ENCODE measurements around the gene ADAMTS18. TPM values are rescaled to one million over a fixed set of nuclear protein-coding genes. Genes with fewer than 3 reads are reported as not detected.

Gene ADAMTS18
- total RNA-seq, 4 donors from 2014 or later = 0.15 to 5.6 (median 0.19) TPM; not detected in 1

GRCh38 chr16:77396461-77396860 is 38.4 kb downstream of the ADAMTS18 start:
- no peak for TF ChIP-seq POLR2AphosphoS5 (IDR thresholded peaks at IDR 0.05)
- no peak for TF ChIP-seq EP300 (IDR thresholded peaks at IDR 0.05)
- TF ChIP-seq POLR2A (IDR thresholded peaks at IDR 0.05) = no peak
- TF ChIP-seq, protein P1, sequence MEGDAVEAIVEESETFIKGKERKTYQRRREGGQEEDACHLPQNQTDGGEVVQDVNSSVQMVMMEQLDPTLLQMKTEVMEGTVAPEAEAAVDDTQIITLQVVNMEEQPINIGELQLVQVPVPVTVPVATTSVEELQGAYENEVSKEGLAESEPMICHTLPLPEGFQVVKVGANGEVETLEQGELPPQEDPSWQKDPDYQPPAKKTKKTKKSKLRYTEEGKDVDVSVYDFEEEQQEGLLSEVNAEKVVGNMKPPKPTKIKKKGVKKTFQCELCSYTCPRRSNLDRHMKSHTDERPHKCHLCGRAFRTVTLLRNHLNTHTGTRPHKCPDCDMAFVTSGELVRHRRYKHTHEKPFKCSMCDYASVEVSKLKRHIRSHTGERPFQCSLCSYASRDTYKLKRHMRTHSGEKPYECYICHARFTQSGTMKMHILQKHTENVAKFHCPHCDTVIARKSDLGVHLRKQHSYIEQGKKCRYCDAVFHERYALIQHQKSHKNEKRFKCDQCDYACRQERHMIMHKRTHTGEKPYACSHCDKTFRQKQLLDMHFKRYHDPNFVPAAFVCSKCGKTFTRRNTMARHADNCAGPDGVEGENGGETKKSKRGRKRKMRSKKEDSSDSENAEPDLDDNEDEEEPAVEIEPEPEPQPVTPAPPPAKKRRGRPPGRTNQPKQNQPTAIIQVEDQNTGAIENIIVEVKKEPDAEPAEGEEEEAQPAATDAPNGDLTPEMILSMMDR (IDR thresholded peaks at IDR 0.05) = no peak
- H3K9me3 ChIP-seq = no peaks in the 10 kb centered on the region
- H3K4me1 ChIP-seq = no peaks in the 10 kb centered on the region
- H3K4me3 ChIP-seq = no peak overlapping the region
- ATAC-seq = no peak
- WGBS, 2 donors (ENCODE audit: low coverage in 1 of 2) = 66 to 71% methylated on average over 3 of the region's 3 CpGs
- no peak overlapping the region for H3K27ac ChIP-seq
- no peaks in the 10 kb centered on the region for H3K36me3 ChIP-seq
- H3K27me3 ChIP-seq = peaks cover 5% of the 10 kb centered on the region

- no peak for TF ChIP-seq POLR2A (IDR thresholded peaks at IDR 0.05)
- no peak for TF ChIP-seq EP300 (IDR thresholded peaks at IDR 0.05)
- TF ChIP-seq POLR2AphosphoS5 (IDR thresholded peaks at IDR 0.05) = no peak
- TF ChIP-seq, protein P1 (IDR thresholded peaks at IDR 0.05) = no peak
- H3K4me3 ChIP-seq = no peak overlapping the region
- no peaks in the 10 kb centered on the region for H3K9me3 ChIP-seq
- ATAC-seq = no peak
- 93 to 94% methylated on average over 2 of the region's 2 CpGs for WGBS, 2 donors (ENCODE audit: low coverage in 1 of 2)
- H3K4me1 ChIP-seq = no peaks in the 10 kb centered on the region
- no peak overlapping the region for H3K27ac ChIP-seq
- no peaks in the 10 kb centered on the region for H3K27me3 ChIP-seq
- no peaks in the 10 kb centered on the region for H3K36me3 ChIP-seq
Measured at GRCh38 chr16:77394699-77395098, 40.1 kb downstream of the ADAMTS18 start.

- no peak for ATAC-seq
- no peaks in the 10 kb centered on the region for H3K36me3 ChIP-seq
- H3K4me1 ChIP-seq = no peaks in the 10 kb centered on the region
- no peaks in the 10 kb centered on the region for H3K27me3 ChIP-seq
- no peak overlapping the region for H3K4me3 ChIP-seq
- no peak overlapping the region for H3K27ac ChIP-seq
- no peak for TF ChIP-seq EP300 (IDR thresholded peaks at IDR 0.05)
- TF ChIP-seq, protein P1 (IDR thresholded peaks at IDR 0.05) = no peak
- no peak for TF ChIP-seq POLR2AphosphoS5 (IDR thresholded peaks at IDR 0.05)
- 40 to 100% methylated on average over 1 of the region's 1 CpG for WGBS, 2 donors (ENCODE audit: low coverage in 1 of 2)
- H3K9me3 ChIP-seq = no peaks in the 10 kb centered on the region
Measured at GRCh38 chr16:77393955-77394354, 40.9 kb downstream of the ADAMTS18 start.

- Histone ChIP-seq H3K27ac (no peak overlapping the region), H3K4me3 (no peak overlapping the region), H3K27me3 (no peaks in the 10 kb centered on the region), H3K4me1 (no peaks in the 10 kb centered on the region), H3K9me3 (no peaks in the 10 kb centered on the region), H3K36me3 (no peaks in the 10 kb centered on the region)
- no peak for ATAC-seq
- WGBS, 2 donors (ENCODE audit: low coverage in 1 of 2) = 82 to 89% methylated on average over 2 of the region's 3 CpGs
- TF ChIP-seq POLR2AphosphoS5 (IDR thresholded peaks at IDR 0.05) (no peak), EP300 (IDR thresholded peaks at IDR 0.05) (no peak), POLR2A (IDR thresholded peaks at IDR 0.05) (no peak)
- TF ChIP-seq, protein P1 (IDR thresholded peaks at IDR 0.05) = no peak
Measured at GRCh38 chr16:77387815-77388209, 47.0 kb downstream of the ADAMTS18 start.

DNA sequence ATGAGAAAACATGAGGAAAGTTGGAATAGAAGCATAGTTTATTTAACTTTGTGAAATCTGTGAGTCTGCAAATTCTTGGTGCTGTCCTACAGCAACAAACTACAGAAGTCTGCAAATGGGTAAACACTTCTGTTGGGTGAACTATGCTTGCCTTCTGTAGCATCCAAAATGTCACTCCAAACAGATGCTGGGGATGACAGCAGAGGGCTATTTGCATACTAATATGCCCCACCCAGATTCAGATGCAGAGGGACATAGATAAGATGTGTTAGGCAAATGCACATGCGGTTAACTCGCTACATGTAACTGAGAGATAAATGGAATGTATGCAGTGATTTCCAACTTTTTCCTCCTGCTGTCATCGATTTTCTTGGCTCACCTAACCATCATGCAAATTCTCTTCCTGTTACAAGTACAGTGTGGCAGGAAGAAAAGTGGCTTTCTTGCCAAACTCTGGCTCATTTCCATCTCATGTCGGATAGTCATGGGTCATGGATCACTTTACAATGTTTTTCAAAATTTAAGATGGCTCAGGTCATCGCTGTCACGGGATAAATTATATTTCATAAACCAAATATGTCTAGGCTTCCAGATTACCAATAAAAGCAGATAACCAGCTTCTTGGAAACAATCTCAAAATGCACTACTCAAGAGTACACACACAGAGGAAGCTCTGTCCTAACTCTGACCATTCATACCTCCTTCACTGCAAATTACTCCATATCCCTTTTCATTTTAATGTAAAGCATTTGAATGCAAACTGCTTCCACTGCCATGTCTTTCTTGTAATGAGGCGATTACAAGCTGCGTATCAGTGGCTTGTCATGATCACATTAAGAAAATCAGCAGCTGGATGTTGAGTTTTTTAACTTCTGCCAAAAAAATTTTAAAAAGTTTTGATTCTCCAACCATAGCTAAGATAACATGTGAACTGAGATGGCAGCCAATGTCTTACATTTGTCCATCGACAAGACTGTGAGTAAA is 47.7 kb downstream of the ADAMTS18 start:
- Histone ChIP-seq H3K9me3 (no peaks in the 10 kb centered on the region), H3K27me3 (no peaks in the 10 kb centered on the region), H3K36me3 (no peaks in the 10 kb centered on the region), H3K4me1 (no peaks in the 10 kb centered on the region), H3K4me3 (no peak overlapping the region), H3K27ac (no peak overlapping the region)
- TF ChIP-seq EP300 (IDR thresholded peaks at IDR 0.05) = no peak
- TF ChIP-seq, protein P1 (IDR thresholded peaks at IDR 0.05) = no peak
- TF ChIP-seq POLR2AphosphoS5 (IDR thresholded peaks at IDR 0.05) = no peak
- no peak for TF ChIP-seq POLR2A (IDR thresholded peaks at IDR 0.05)
- ATAC-seq = no peak
- WGBS, 2 donors (ENCODE audit: low coverage in 1 of 2) = 50 to 59% methylated on average over 7 to 9 of the region's 9 CpGs
